Gastroesophageal sphincter (tissue), 3 donors: ENCODE measurements around the gene ABL2.
"Not testable (repeated sequence)": the region's sequence is repeated elsewhere in the genome, so short reads cannot be mapped to it uniquely, and the experiment has no call there.

Experiments
- POLR2A ChIP-seq, 2 donors: fragments of 450-650 bp; IDR thresholded peaks; one replicate each; pipeline ENCODE4 v1.6.1; 2017; ENCODE audit warnings: antibody characterized with exemption in 2 of 2, mild to moderate bottlenecking in 2 of 2, moderate library complexity in 1 of 2
- POLR2AphosphoS5 ChIP-seq: sonication (generic); formaldehyde crosslinking; IDR thresholded peaks from one replicate; pipeline ENCODE4 v1.6.1; 2017; ENCODE audit warnings: antibody characterized with exemption
- TF ChIP-seq, protein P1 (sequence below), 4 experiments: fragments of 200-600 bp in 2 of 4; fragments of 450-650 bp in 2 of 4; sonication (generic) in 1 of 4; IDR thresholded peaks; one replicate each; pipeline ENCODE4 v1.5.1; 2017 to 2019; ENCODE audit warnings: antibody characterized with exemption in 4 of 4, mild to moderate bottlenecking in 2 of 4, moderate library complexity in 2 of 4

DNA sequence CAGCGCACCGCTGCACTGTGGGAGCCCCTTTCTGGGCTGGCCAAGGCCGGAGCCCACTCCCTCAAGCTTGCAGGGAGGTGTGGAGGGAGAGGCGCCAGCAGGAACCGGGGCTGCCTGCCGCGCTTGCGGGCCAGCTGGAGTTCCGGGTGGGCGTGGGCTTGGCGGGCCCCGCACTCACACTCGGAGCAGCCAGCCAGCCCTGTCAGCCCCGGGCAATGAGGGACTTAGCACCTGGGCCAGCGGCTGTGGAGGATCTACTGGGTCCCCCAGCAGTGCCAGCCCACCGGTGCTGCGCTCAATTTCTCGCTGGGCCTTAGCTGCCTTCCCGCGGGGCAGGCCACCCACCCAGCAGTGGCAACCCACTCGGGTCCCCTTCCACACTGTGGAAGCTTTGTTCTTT, 90.7 kb downstream of the ABL2 start:
- TF ChIP-seq POLR2AphosphoS5; POLR2A (IDR thresholded peaks at IDR 0.05): not testable (repeated sequence)
- TF ChIP-seq, protein P1, sequence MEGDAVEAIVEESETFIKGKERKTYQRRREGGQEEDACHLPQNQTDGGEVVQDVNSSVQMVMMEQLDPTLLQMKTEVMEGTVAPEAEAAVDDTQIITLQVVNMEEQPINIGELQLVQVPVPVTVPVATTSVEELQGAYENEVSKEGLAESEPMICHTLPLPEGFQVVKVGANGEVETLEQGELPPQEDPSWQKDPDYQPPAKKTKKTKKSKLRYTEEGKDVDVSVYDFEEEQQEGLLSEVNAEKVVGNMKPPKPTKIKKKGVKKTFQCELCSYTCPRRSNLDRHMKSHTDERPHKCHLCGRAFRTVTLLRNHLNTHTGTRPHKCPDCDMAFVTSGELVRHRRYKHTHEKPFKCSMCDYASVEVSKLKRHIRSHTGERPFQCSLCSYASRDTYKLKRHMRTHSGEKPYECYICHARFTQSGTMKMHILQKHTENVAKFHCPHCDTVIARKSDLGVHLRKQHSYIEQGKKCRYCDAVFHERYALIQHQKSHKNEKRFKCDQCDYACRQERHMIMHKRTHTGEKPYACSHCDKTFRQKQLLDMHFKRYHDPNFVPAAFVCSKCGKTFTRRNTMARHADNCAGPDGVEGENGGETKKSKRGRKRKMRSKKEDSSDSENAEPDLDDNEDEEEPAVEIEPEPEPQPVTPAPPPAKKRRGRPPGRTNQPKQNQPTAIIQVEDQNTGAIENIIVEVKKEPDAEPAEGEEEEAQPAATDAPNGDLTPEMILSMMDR (IDR thresholded peaks at IDR 0.05), result not testable (repeated sequence)
